GM19438 (cell line): Measurements from ENCODE around the gene PPIL6.

ENCODE experiments used
- ATAC-seq: cut with Tn5 transposase; IDR thresholded peaks from one replicate; pipeline ENCODE4 v1.9.1; 2021; ENCODE audit warnings: low read depth; ENCODE audit not compliant: unreplicated experiment

PPIL6 gene

GRCh38 chr6:109440331-109441068, at the start of gene PPIL6, which contains the start of gene SMPD2:
Gene PPIL6, minus strand, starts transcription at chr6:109440628. Its CDS starts 38 bp downstream, at chr6:109440590.
Gene SMPD2, plus strand, starts transcription at chr6:109440724. Its CDS starts 398 bp downstream, at chr6:109441122.
- ATAC-seq: peak; percentile 83

GRCh38 chr6:109488001-109488400, 47.6 kb upstream of the PPIL6 start:
- no peak for ATAC-seq

GRCh38 chr6:109486068-109486467, 45.6 kb upstream of the PPIL6 start:
- no peak for ATAC-seq

GRCh38 chr6:109485266-109485935, 45.0 kb upstream of the PPIL6 start:
- ATAC-seq: no peak

- no peak for ATAC-seq
These were observed 43.7 kb upstream of the PPIL6 start for GRCh38 chr6:109484122-109484521.

- ATAC-seq: no peak
These were observed 43.3 kb upstream of the PPIL6 start for GRCh38 chr6:109483735-109484057.

- peak; percentile 88 for ATAC-seq
These were observed 42.7 kb upstream of the PPIL6 start, which contains the start of gene ZBTB24 for GRCh38 chr6:109482905-109483734. Gene ZBTB24, minus strand, starts transcription at chr6:109483219. Its CDS starts 1,193 bp downstream, at chr6:109482026.

- ATAC-seq: no peak
These were observed 40.6 kb upstream of the PPIL6 start for GRCh38 chr6:109480993-109481480.

GRCh38 chr6:109478841-109479624, 38.6 kb upstream of the PPIL6 start:
- ATAC-seq: no peak

GRCh38 chr6:109478222-109478805, 37.9 kb upstream of the PPIL6 start:
- ATAC-seq: no peak

- peak; percentile 54 for ATAC-seq
These were observed 37.3 kb upstream of the PPIL6 start for GRCh38 chr6:109477725-109478124.

- no peak for ATAC-seq
These were observed 36.8 kb upstream of the PPIL6 start for GRCh38 chr6:109477184-109477583.

GRCh38 chr6:109475625-109476024, 35.2 kb upstream of the PPIL6 start:
- no peak for ATAC-seq

- ATAC-seq: no peak
These were observed 34.6 kb upstream of the PPIL6 start for GRCh38 chr6:109474995-109475394.

GRCh38 chr6:109473120-109473519, 32.7 kb upstream of the PPIL6 start:
- ATAC-seq: no peak

GRCh38 chr6:109472132-109472995, 31.9 kb upstream of the PPIL6 start:
- peak; percentile 79 for ATAC-seq

GRCh38 chr6:109471105-109471810, 30.8 kb upstream of the PPIL6 start:
- no peak for ATAC-seq

- no peak for ATAC-seq
These were observed 29.3 kb upstream of the PPIL6 start for GRCh38 chr6:109469591-109470189.
